OCI-LY3 (cell line): Measurements from ENCODE around the gene ABCC6.

Experiments used
- H2AFZ ChIP-seq: fragments of 200-600, 300-600 bp; shearing (Covaris generic); 2 replicates; pipeline ENCODE4 v1.6.0; 2014; ENCODE audit warnings: antibody characterized with exemption, low read depth, low read length
- H3K27ac ChIP-seq: fragments of 200-600, 300-600 bp; sonication (generic); 2 replicates; pipeline ENCODE4 v1.5.1; 2014; ENCODE audit warnings: mild to moderate bottlenecking, low read length, moderate library complexity, mixed read lengths
- H3K27me3 ChIP-seq: fragments of 200-600, 300-600 bp; sonication (generic); 2 replicates; pipeline ENCODE4 v1.6.1; 2014; ENCODE audit warnings: low read depth, low read length, mixed read lengths
- H3K36me3 ChIP-seq: fragments of 200-600, 300-600 bp; sonication (generic); replicated peaks from 2 replicates; pipeline ENCODE3; 2014; ENCODE audit warnings: low read depth, low read length, mixed read lengths
- H3K4me1 ChIP-seq: fragments of 300-600, 200-600 bp; sonication (generic); 2 replicates; pipeline ENCODE4 v1.6.1; 2014; ENCODE audit warnings: low read length, mixed read lengths
- H3K4me2 ChIP-seq: fragments of 200-600, 300-600 bp; sonication (generic); 2 replicates; pipeline ENCODE4 v1.6.1; 2014; ENCODE audit warnings: low read length, mixed read lengths
- H3K4me3 ChIP-seq: fragments of 300-600, 200-600 bp; sonication (generic); 2 replicates; pipeline ENCODE4 v1.5.1; 2014; ENCODE audit warnings: antibody characterized with exemption, mild to moderate bottlenecking, low read length, moderate library complexity
- H3K79me2 ChIP-seq: fragments of 300-600, 200-600 bp; shearing (Covaris generic); 2 replicates; pipeline ENCODE4 v1.6.1; 2014; ENCODE audit warnings: mild to moderate bottlenecking, low read length, mixed read lengths
- H3K9ac ChIP-seq: fragments of 300-600, 200-600 bp; shearing (Covaris generic); 2 replicates; pipeline ENCODE4 v1.6.0; 2014; ENCODE audit warnings: mild to moderate bottlenecking, low read length, moderate library complexity
- H3K9me3 ChIP-seq: fragments of 200-600, 300-600 bp; shearing (Covaris generic); 2 replicates; pipeline ENCODE4 v1.6.1; 2014; ENCODE audit warnings: low read length, mixed read lengths; ENCODE audit not compliant: insufficient read depth
- H4K20me1 ChIP-seq: fragments of 200-600, 300-600 bp; sonication (generic); 2 replicates; pipeline ENCODE4 v1.6.1; 2016; ENCODE audit warnings: low read length, mixed read lengths; ENCODE audit not compliant: insufficient read depth
- EZH2phosphoT487 ChIP-seq: fragments of 200-600 bp; shearing (Covaris generic); IDR thresholded peaks from 2 replicates; pipeline ENCODE4 v1.6.1; 2018; ENCODE audit warnings: antibody characterized with exemption, mixed run types, low read depth
- TF ChIP-seq, protein P1 (sequence below): fragments of 200-600, 300-600 bp; sonication (generic); IDR thresholded peaks from 2 replicates; pipeline ENCODE4 v1.5.1; 2014; ENCODE audit warnings: antibody characterized with exemption, low read length, low read depth

Gene ABCC6

GRCh38 chr16:16126896-16127295 is 96.4 kb downstream of the ABCC6 start:
- Histone ChIP-seq H3K4me1 (no peaks in the 10 kb centered on the region), H4K20me1 (no peaks in the 10 kb centered on the region), H3K9me3 (no peaks in the 10 kb centered on the region), H3K27me3 (no peaks in the 10 kb centered on the region), H3K27ac (no peak overlapping the region), H2AFZ (no peak overlapping the region), H3K79me2 (no peaks in the 10 kb centered on the region), H3K4me3 (no peak overlapping the region), H3K9ac (no peak overlapping the region), H3K36me3 (peaks cover 51% of the 10 kb centered on the region), H3K4me2 (no peak overlapping the region)
- TF ChIP-seq EZH2phosphoT487: no peak
- TF ChIP-seq, protein P1, sequence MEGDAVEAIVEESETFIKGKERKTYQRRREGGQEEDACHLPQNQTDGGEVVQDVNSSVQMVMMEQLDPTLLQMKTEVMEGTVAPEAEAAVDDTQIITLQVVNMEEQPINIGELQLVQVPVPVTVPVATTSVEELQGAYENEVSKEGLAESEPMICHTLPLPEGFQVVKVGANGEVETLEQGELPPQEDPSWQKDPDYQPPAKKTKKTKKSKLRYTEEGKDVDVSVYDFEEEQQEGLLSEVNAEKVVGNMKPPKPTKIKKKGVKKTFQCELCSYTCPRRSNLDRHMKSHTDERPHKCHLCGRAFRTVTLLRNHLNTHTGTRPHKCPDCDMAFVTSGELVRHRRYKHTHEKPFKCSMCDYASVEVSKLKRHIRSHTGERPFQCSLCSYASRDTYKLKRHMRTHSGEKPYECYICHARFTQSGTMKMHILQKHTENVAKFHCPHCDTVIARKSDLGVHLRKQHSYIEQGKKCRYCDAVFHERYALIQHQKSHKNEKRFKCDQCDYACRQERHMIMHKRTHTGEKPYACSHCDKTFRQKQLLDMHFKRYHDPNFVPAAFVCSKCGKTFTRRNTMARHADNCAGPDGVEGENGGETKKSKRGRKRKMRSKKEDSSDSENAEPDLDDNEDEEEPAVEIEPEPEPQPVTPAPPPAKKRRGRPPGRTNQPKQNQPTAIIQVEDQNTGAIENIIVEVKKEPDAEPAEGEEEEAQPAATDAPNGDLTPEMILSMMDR: no peak

- H3K4me3 ChIP-seq: no peak overlapping the region
- no peaks in the 10 kb centered on the region for H3K27me3 ChIP-seq
- no peak overlapping the region for H3K27ac ChIP-seq
- no peaks in the 10 kb centered on the region for H4K20me1 ChIP-seq
- no peak overlapping the region for H3K4me2 ChIP-seq
- no peaks in the 10 kb centered on the region for H3K9me3 ChIP-seq
- H3K9ac ChIP-seq: no peak overlapping the region
- no peaks in the 10 kb centered on the region for H3K79me2 ChIP-seq
- H3K4me1 ChIP-seq: no peaks in the 10 kb centered on the region
- no peak overlapping the region for H2AFZ ChIP-seq
- H3K36me3 ChIP-seq: peaks cover 58% of the 10 kb centered on the region
- TF ChIP-seq EZH2phosphoT487: no peak
- TF ChIP-seq, protein P1: no peak
Measured at GRCh38 chr16:16124974-16125373, 98.3 kb downstream of the ABCC6 start.

DNA sequence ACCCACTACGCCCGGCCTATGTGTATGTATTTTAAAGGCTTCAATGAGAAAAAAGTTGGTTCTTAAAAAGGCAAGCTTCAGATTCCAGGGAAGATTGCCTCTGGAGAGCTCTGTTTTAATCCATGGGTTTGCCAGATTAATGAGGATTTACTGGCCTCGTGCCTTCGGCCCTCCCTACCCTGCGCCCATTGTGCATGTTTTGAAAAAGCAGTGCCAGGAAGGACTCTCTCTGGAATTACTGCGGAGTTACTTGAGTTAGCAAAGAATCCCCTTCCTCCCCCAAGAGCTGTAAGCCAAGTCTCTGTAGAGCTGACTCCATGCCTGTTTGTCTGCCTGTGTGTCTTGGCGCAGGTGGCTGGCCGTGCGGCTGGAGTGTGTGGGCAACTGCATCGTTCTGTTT is 98.9 kb downstream of the ABCC6 start:
- no peak overlapping the region for H3K4me3 ChIP-seq

GRCh38 chr16:16122264-16122663 is 101.0 kb downstream of the ABCC6 start:
- no peaks in the 10 kb centered on the region for H3K79me2 ChIP-seq

More for the DNA sequence above, 98.9 kb downstream of the ABCC6 start:
- Histone ChIP-seq H3K4me2 (no peak overlapping the region), H3K36me3 (peaks cover 60% of the 10 kb centered on the region), H3K27ac (no peak overlapping the region), H3K9me3 (no peaks in the 10 kb centered on the region), H4K20me1 (no peaks in the 10 kb centered on the region), H3K9ac (no peak overlapping the region), H3K79me2 (no peaks in the 10 kb centered on the region), H2AFZ (no peak overlapping the region), H3K4me1 (no peaks in the 10 kb centered on the region), H3K27me3 (no peaks in the 10 kb centered on the region)
- TF ChIP-seq, protein P1: no peak
- TF ChIP-seq EZH2phosphoT487: no peak

More at GRCh38 chr16:16122264-16122663, 101.0 kb downstream of the ABCC6 start:
- Histone ChIP-seq H3K9me3 (peaks cover 10% of the 10 kb centered on the region; the same call in 1 of the 2 replicates), H4K20me1 (no peaks in the 10 kb centered on the region), H3K27ac (no peak overlapping the region), H3K4me1 (no peaks in the 10 kb centered on the region), H3K4me2 (no peak overlapping the region), H3K4me3 (no peak overlapping the region), H3K27me3 (no peaks in the 10 kb centered on the region), H3K36me3 (peaks cover 76% of the 10 kb centered on the region), H2AFZ (no peak overlapping the region), H3K9ac (no peak overlapping the region)
- TF ChIP-seq, protein P1: no peak
- TF ChIP-seq EZH2phosphoT487: no peak
